CD4-positive, alpha-beta T cell treated with Interferon alpha-2 for 1 hour (primary cell): ENCODE results near the gene ACSS3.

Experiments used
- DNase-seq, 2 donors: peaks; one replicate each; pipeline ENCODE4 v3.0.0-alpha.2; 2020 to 2022

Gene ACSS3

DNA sequence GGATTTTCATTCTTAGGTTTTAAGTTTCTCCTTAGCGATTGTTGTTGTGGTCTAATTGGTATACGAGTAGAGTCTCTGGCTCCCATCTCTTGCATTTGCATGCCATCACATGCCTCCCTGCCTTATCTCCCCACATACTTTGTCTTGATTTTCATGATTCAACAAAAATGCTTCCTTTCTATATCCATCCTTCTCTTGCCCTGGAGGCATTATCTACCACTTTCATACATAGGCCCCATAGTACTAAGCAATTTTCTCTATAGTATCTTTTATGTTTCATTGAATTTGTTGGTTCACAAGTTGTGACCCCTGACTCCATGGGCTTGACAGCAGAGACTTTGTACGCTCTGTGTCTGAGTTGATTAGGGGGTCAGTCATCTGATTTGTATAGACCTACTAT is 226.1 kb downstream of the ACSS3 start:
- DNase-seq: no peak
